Upper lobe of right lung (tissue), 1 donor: Measurements from ENCODE around the gene NVL. TPM values are rescaled to one million over a fixed set of nuclear protein-coding genes. Genes with fewer than 3 reads are reported as not detected.
A peak's percentile ranks its signal among the peaks of the same experiment; 100 is the strongest.
"Not testable (repeated sequence)": the region's sequence is repeated elsewhere in the genome, so short reads cannot be mapped to it uniquely, and the experiment has no call there.

Source experiments
- ATAC-seq: fragments of 200-7000 bp; cut with Tn5 transposase; one replicate; pipeline ENCODE4 v1.9.1; 2020; ENCODE audit warnings: mild to moderate bottlenecking, moderate library complexity
- DNase-seq: peaks from one replicate; pipeline ENCODE4 v3.0.0-alpha.2; 2020
- H3K27ac ChIP-seq: fragments of 200-600 bp; one replicate; pipeline ENCODE4 v1.8.0; 2022
- H3K27me3 ChIP-seq: fragments of 200-600 bp; one replicate; pipeline ENCODE4 v1.8.0; 2022; ENCODE audit warnings: mild to moderate bottlenecking
- H3K36me3 ChIP-seq: fragments of 200-600 bp; one replicate; pipeline ENCODE4 v1.8.0; 2022
- H3K4me1 ChIP-seq: fragments of 200-600 bp; one replicate; pipeline ENCODE4 v1.8.0; 2022
- H3K4me3 ChIP-seq: fragments of 200-600 bp; one replicate; pipeline ENCODE4 v1.8.0; 2022; ENCODE audit warnings: mild to moderate bottlenecking
- H3K9me3 ChIP-seq: fragments of 200-600 bp; one replicate; pipeline ENCODE4 v1.8.0; 2022
- intact Hi-C: fragments of 100-400 bp; cut with DNase I; formaldehyde crosslinking; loops from one replicate; pipeline ENCODE4 v1.11.0; 2022
- total RNA-seq: library from RNA; stranded (reverse); fragmentation: NEBNext Ultra II Directional; extraction: Animal tissue kit (Norgen Biotek cat#: 25700); gene quantifications from one replicate; pipeline ENCODE4 v1.2.1, GENCODE V29; 2021
- TF ChIP-seq, protein P1 (sequence below): fragments of 200-600 bp; IDR thresholded peaks from one replicate; pipeline ENCODE4 v1.8.0; 2022; ENCODE audit warnings: antibody characterized with exemption
- donor health status: DM: no; HTN: yes; CAD: no; lungs with severe emphysema.

Gene NVL
- total RNA-seq, 1 donor from 2014 or later: 24.1 TPM

GRCh38 chr1:224317383-224318045 is 12.5 kb downstream of the NVL start:
- Histone ChIP-seq H3K9me3 (no peaks in the 10 kb centered on the region), H3K27me3 (no peaks in the 10 kb centered on the region), H3K4me3 (no peak overlapping the region), H3K27ac (peak overlapping the region; percentile 0), H3K4me1 (peaks cover 4% of the 10 kb centered on the region), H3K36me3 (peaks cover 59% of the 10 kb centered on the region)
- DNase-seq (no peak), ATAC-seq (peak; percentile 27)
- TF ChIP-seq, protein P1, sequence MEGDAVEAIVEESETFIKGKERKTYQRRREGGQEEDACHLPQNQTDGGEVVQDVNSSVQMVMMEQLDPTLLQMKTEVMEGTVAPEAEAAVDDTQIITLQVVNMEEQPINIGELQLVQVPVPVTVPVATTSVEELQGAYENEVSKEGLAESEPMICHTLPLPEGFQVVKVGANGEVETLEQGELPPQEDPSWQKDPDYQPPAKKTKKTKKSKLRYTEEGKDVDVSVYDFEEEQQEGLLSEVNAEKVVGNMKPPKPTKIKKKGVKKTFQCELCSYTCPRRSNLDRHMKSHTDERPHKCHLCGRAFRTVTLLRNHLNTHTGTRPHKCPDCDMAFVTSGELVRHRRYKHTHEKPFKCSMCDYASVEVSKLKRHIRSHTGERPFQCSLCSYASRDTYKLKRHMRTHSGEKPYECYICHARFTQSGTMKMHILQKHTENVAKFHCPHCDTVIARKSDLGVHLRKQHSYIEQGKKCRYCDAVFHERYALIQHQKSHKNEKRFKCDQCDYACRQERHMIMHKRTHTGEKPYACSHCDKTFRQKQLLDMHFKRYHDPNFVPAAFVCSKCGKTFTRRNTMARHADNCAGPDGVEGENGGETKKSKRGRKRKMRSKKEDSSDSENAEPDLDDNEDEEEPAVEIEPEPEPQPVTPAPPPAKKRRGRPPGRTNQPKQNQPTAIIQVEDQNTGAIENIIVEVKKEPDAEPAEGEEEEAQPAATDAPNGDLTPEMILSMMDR: no peak
- intact Hi-C loops: no loop called here

- peaks cover 93% of the 10 kb centered on the region for H3K36me3 ChIP-seq
- intact Hi-C loops: no loop called here
Observed at GRCh38 chr1:224312025-224312424, 17.9 kb downstream of the NVL start.

DNA sequence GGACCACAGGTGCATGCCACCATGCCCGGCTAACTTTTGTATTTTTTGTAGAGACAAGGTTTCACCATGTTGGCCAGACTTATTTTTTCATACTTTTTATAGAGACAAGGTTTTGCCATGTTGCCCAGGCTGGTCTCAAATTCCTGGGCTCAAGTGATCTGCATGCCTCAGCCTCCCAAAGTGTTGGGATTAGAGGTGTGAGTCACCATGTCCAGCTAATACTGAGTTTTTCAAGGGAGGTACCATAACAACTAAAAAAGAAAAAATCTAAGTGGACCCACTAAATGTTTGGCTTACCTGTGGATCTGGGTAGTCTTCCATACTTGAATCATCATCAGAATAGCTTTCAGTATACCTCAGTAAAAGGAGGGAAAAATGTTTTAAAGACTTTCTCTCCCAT is 18.5 kb downstream of the NVL start:
- H3K9me3 ChIP-seq, intact Hi-C loops, H3K27me3 ChIP-seq, ATAC-seq, DNase-seq, H3K4me1 ChIP-seq, H3K27ac ChIP-seq, H3K4me3 ChIP-seq: not testable (repeated sequence)
- H3K36me3 ChIP-seq: peaks cover 93% of the 10 kb centered on the region

More at GRCh38 chr1:224312025-224312424, 17.9 kb downstream of the NVL start:
- Histone ChIP-seq H3K9me3 (no peaks in the 10 kb centered on the region), H3K4me1 (peaks cover 2% of the 10 kb centered on the region), H3K4me3 (no peak overlapping the region), H3K27ac (no peak overlapping the region), H3K27me3 (no peaks in the 10 kb centered on the region)
- TF ChIP-seq, protein P1: no peak
- DNase-seq (no peak), ATAC-seq (no peak)

- Histone ChIP-seq H3K27ac (no peak overlapping the region), H3K4me1 (no peaks in the 10 kb centered on the region), H3K9me3 (no peaks in the 10 kb centered on the region), H3K27me3 (no peaks in the 10 kb centered on the region), H3K36me3 (peaks cover 93% of the 10 kb centered on the region), H3K4me3 (no peak overlapping the region)
- TF ChIP-seq, protein P1: no peak
- DNase-seq: no peak
- ATAC-seq: no peak
- intact Hi-C loops: no loop called here
Observed at GRCh38 chr1:224308064-224308463, 21.9 kb downstream of the NVL start.

GRCh38 chr1:224304767-224305166 is 25.2 kb downstream of the NVL start:
- Histone ChIP-seq H3K4me1 (no peaks in the 10 kb centered on the region), H3K4me3 (no peak overlapping the region), H3K9me3 (no peaks in the 10 kb centered on the region), H3K27ac (no peak overlapping the region), H3K36me3 (peaks cover 94% of the 10 kb centered on the region), H3K27me3 (no peaks in the 10 kb centered on the region)
- DNase-seq (no peak), ATAC-seq (no peak)
- TF ChIP-seq, protein P1: no peak
- intact Hi-C loops: no loop called here

DNA sequence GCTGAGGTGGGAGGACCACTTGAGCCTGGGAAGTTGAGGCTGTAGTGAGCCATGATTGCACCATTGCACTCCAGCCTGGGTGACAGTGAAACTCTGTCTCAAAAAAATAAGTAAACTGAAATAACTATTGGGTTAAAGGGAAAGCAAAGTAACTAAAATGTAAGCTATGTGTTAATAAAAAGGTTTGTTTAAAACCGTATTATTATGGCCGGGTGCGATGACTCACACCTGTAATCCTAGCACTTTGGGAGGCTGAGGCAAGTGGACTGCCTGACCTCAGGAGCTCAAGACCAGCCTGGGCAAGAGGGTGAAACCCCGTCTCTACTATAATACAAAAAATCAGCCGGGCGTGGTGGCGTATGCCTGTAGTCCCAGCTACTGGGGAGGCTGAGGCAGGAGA is 27.0 kb downstream of the NVL start:
- ATAC-seq (no peak), DNase-seq (no peak)
- intact Hi-C loops: no loop called here
- TF ChIP-seq, protein P1: no peak
- no peaks in the 10 kb centered on the region for H3K4me1 ChIP-seq
- H3K4me3 ChIP-seq: no peak overlapping the region
- H3K36me3 ChIP-seq: peaks cover 99% of the 10 kb centered on the region
- H3K27me3 ChIP-seq: no peaks in the 10 kb centered on the region
- H3K9me3 ChIP-seq: no peaks in the 10 kb centered on the region
- no peak overlapping the region for H3K27ac ChIP-seq
